ENCODE data around the gene PKP1.

The PKP1 gene

DNA sequence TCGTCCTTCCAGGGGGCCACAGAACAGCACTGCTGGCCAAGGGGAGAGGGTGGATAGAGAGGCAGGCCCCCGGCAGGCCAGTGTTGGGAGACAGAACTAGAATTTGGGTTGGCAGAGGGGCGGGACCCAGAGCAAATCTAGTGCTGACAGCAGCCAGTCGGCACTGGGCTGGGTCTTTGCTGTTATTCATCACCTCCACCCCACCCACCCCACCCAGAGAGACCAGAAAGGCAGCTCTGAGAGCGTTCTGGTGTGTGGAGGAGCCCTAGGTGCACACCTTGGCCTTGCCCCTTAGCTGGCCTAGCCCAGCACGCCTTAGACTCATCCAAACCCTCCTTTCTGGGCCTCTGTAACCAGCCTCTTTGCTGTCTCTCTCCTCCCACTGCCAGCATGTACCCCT, 6.4 kb upstream of the PKP1 start:
- Histone ChIP-seq H3K4me2 (ENCODE audit: low read depth, low read length) (no peak overlapping the region), H3K27ac (ENCODE audit: low read length) (no peak overlapping the region)

DNA sequence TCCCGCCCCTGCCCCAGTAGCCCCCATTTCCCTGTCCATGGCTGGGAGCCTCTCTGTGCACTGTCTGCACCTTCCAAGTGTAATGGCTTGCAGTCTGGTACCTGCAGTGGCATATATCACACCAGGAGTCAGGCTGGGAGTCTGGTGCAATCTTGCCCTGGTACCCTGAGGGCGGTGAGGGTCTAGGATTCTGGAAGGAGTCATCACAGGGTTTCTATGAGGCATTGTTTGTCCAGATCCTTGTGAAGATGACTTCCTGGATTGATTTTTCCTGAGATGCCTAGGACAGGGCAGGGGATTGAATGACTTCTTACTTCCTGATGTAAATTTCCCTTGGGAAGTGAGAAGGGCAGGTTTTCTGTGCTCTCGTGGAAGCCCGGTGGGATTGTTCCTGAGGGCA, 5.9 kb upstream of the PKP1 start:
- Histone ChIP-seq H3F3A (ENCODE audit: insufficient read depth, low read length) (no peaks in the 10 kb centered on the region), H4K20me1 (ENCODE audit: insufficient read depth, low read length) (no peaks in the 10 kb centered on the region), H3K79me2 (ENCODE audit: low read length) (no peaks in the 10 kb centered on the region), H3K36me3 (replicated peaks; ENCODE audit: insufficient read depth, low read length) (no peaks in the 10 kb centered on the region), H3K9me2 (replicated peaks; ENCODE audit: insufficient read depth, low read length) (no peaks in the 10 kb centered on the region), H3K4me1 (ENCODE audit: low read length) (no peaks in the 10 kb centered on the region), H3K27me3 (replicated peaks; ENCODE audit: insufficient read depth, low read length) (peaks cover 7% of the 10 kb centered on the region; the same call in 1 of the 2 replicates), H3K9ac (ENCODE audit: low read length) (no peak overlapping the region), H3K4me3 (ENCODE audit: low read length) (no peak overlapping the region), H2AFZ (ENCODE audit: low read length) (no peak overlapping the region), H3K9me3 (replicated peaks; ENCODE audit: insufficient read depth, low read length) (no peaks in the 10 kb centered on the region), H3K27ac (ENCODE audit: low read length) (no peak overlapping the region), H3K4me2 (ENCODE audit: low read depth, low read length) (no peak overlapping the region)
- no peak for DNase-seq
- TF ChIP-seq EZH2 (optimal IDR thresholded peaks at IDR 0.05; ENCODE audit: low read depth, low read length) (no peak), EZH2phosphoT487 (IDR thresholded peaks at IDR 0.05; ENCODE audit: low read length) (no peak)
- TF ChIP-seq, protein P1, sequence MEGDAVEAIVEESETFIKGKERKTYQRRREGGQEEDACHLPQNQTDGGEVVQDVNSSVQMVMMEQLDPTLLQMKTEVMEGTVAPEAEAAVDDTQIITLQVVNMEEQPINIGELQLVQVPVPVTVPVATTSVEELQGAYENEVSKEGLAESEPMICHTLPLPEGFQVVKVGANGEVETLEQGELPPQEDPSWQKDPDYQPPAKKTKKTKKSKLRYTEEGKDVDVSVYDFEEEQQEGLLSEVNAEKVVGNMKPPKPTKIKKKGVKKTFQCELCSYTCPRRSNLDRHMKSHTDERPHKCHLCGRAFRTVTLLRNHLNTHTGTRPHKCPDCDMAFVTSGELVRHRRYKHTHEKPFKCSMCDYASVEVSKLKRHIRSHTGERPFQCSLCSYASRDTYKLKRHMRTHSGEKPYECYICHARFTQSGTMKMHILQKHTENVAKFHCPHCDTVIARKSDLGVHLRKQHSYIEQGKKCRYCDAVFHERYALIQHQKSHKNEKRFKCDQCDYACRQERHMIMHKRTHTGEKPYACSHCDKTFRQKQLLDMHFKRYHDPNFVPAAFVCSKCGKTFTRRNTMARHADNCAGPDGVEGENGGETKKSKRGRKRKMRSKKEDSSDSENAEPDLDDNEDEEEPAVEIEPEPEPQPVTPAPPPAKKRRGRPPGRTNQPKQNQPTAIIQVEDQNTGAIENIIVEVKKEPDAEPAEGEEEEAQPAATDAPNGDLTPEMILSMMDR (IDR thresholded peaks at IDR 0.05; ENCODE audit: low read length) = no peak

More for the DNA sequence above, 6.4 kb upstream of the PKP1 start:
- Histone ChIP-seq H3K27me3 (replicated peaks; ENCODE audit: insufficient read depth, low read length) (peaks cover 7% of the 10 kb centered on the region; the same call in 1 of the 2 replicates), H2AFZ (ENCODE audit: low read length) (no peak overlapping the region), H3K79me2 (ENCODE audit: low read length) (no peaks in the 10 kb centered on the region), H3K9ac (ENCODE audit: low read length) (no peak overlapping the region), H3K9me2 (replicated peaks; ENCODE audit: insufficient read depth, low read length) (no peaks in the 10 kb centered on the region), H3K4me1 (ENCODE audit: low read length) (no peaks in the 10 kb centered on the region), H3F3A (ENCODE audit: insufficient read depth, low read length) (no peaks in the 10 kb centered on the region), H3K9me3 (replicated peaks; ENCODE audit: insufficient read depth, low read length) (no peaks in the 10 kb centered on the region), H4K20me1 (ENCODE audit: insufficient read depth, low read length) (no peaks in the 10 kb centered on the region), H3K4me3 (ENCODE audit: low read length) (no peak overlapping the region), H3K36me3 (replicated peaks; ENCODE audit: insufficient read depth, low read length) (no peaks in the 10 kb centered on the region)
- TF ChIP-seq EZH2phosphoT487 (IDR thresholded peaks at IDR 0.05; ENCODE audit: low read length) (no peak), EZH2 (optimal IDR thresholded peaks at IDR 0.05; ENCODE audit: low read depth, low read length) (no peak)
- TF ChIP-seq, protein P1 (IDR thresholded peaks at IDR 0.05; ENCODE audit: low read length) = no peak
- no peak for DNase-seq

DNA sequence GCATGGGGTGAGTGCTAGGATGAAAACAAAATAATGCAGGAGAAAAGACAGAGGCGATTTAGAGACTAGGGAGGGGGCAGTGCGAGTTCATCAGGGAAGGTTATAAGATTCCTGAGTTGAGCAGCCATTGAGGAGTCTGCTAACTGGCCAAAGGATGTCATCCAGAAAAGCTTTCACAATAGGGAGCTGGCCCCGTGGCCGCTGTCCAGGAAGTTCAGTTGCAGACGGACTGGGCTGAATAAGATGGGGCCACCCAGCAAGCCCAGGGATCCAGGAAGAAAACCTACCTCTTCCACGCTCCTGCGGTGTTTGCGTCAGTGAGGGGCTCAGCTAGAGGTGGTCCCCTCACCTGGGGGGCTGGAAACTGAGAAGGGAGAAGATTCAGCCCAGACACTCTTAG, 4.0 kb upstream of the PKP1 start:
- H3K4me3 ChIP-seq (ENCODE audit: low read length) = no peak overlapping the region
- no peak for TF ChIP-seq EZH2 (optimal IDR thresholded peaks at IDR 0.05; ENCODE audit: low read depth, low read length)
- TF ChIP-seq, protein P1 (IDR thresholded peaks at IDR 0.05; ENCODE audit: low read length) = no peak
- TF ChIP-seq EZH2phosphoT487 (IDR thresholded peaks at IDR 0.05; ENCODE audit: low read length) = no peak
- no peaks in the 10 kb centered on the region for H3K9me3 ChIP-seq (replicated peaks; ENCODE audit: insufficient read depth, low read length)
- H3F3A ChIP-seq (ENCODE audit: insufficient read depth, low read length) = no peaks in the 10 kb centered on the region
- H3K4me1 ChIP-seq (ENCODE audit: low read length) = no peaks in the 10 kb centered on the region
- no peak overlapping the region for H3K9ac ChIP-seq (ENCODE audit: low read length)
- H3K36me3 ChIP-seq (replicated peaks; ENCODE audit: insufficient read depth, low read length) = no peaks in the 10 kb centered on the region
- H2AFZ ChIP-seq (ENCODE audit: low read length) = no peak overlapping the region
- peaks cover 24% of the 10 kb centered on the region for H3K27me3 ChIP-seq (replicated peaks; ENCODE audit: insufficient read depth, low read length)
- H4K20me1 ChIP-seq (ENCODE audit: insufficient read depth, low read length) = no peaks in the 10 kb centered on the region
- H3K4me2 ChIP-seq (ENCODE audit: low read depth, low read length) = no peak overlapping the region
- no peak overlapping the region for H3K27ac ChIP-seq (ENCODE audit: low read length)
- no peaks in the 10 kb centered on the region for H3K79me2 ChIP-seq (ENCODE audit: low read length)
- no peaks in the 10 kb centered on the region for H3K9me2 ChIP-seq (replicated peaks; ENCODE audit: insufficient read depth, low read length)
- DNase-seq = no peak

All from MM.1S (cell line).